ENCODE results near the gene MPG. TPM values are rescaled to one million over a fixed set of nuclear protein-coding genes. Genes with fewer than 3 reads are reported as not detected.

MPG gene
- total and polyA plus RNA-seq, 10 donors: 34.8 to 122 (median 69.9) TPM

GRCh38 chr16:56231-56927 lies 21.6 kb upstream of the MPG start:
- Histone ChIP-seq H3K4me1 (peaks cover 11 to 36% (median 26%) of the 10 kb centered on the region in 6 donors), H3K27me3 (replicated peaks in 1 of 7) (no peaks in the 10 kb centered on the region), H3K36me3 (peaks cover 0 to 60% (median 30%) of the 10 kb centered on the region in 6 donors), H3K4me3 (no peak overlapping the region), H3K9me3 (no peaks in the 10 kb centered on the region), H3K27ac (no peak overlapping the region)
- intact Hi-C loops (cut with DNase I; ENCODE audit: low total_unique reads): no loop called here
- peak; percentile 73 for DNase-seq
- TF ChIP-seq CTCF (IDR thresholded peaks at IDR 0.05 in 8 of 11, conservative IDR thresholded peaks at IDR 0.05 in 3 of 11) (no peak), POLR2A (IDR thresholded peaks at IDR 0.05) (no peak), POLR2AphosphoS5 (IDR thresholded peaks at IDR 0.05) (no peak)
- WGBS, 5 donors: 90 to 97% (median 93%) methylated on average over 14 to 17 of the region's 17 CpGs

GRCh38 chr16:57711-58110 lies 20.3 kb upstream of the MPG start:
- TF ChIP-seq POLR2A (IDR thresholded peaks at IDR 0.05) (no peak), CTCF (IDR thresholded peaks at IDR 0.05 in 8 of 11, conservative IDR thresholded peaks at IDR 0.05 in 3 of 11) (no peak), POLR2AphosphoS5 (IDR thresholded peaks at IDR 0.05) (no peak)
- Histone ChIP-seq H3K4me3 (no peak overlapping the region), H3K4me1 (peaks cover 6 to 23% (median 15%) of the 10 kb centered on the region in 6 donors), H3K9me3 (no peaks in the 10 kb centered on the region), H3K27me3 (replicated peaks in 1 of 7) (no peaks in the 10 kb centered on the region), H3K36me3 (peaks cover 0 to 71% (median 30%) of the 10 kb centered on the region in 6 donors), H3K27ac (no peak overlapping the region)
- intact Hi-C loops (cut with DNase I; ENCODE audit: low total_unique reads): no loop called here
- DNase-seq: no peak
- whole genome bisulfite sequencing, 5 donors: 80 to 86% (median 83%) methylated on average over 7 to 8 of the region's 8 CpGs

GRCh38 chr16:58491-59439 lies 19.3 kb upstream of the MPG start:
- 75 to 93% (median 87%) methylated on average over 24 to 29 of the region's 29 CpGs for whole genome bisulfite sequencing, 5 donors
- Histone ChIP-seq H3K4me1 (peaks cover 5 to 19% (median 12%) of the 10 kb centered on the region in 6 donors), H3K36me3 (peaks cover 0 to 80% (median 33%) of the 10 kb centered on the region in 6 donors), H3K27ac (no peak overlapping the region), H3K27me3 (replicated peaks in 1 of 7) (no peaks in the 10 kb centered on the region), H3K4me3 (no peak overlapping the region), H3K9me3 (no peaks in the 10 kb centered on the region)
- intact Hi-C loops (cut with DNase I; ENCODE audit: low total_unique reads): no loop called here
- peak; percentile 71 for DNase-seq
- TF ChIP-seq CTCF (IDR thresholded peaks at IDR 0.05 in 8 of 11, conservative IDR thresholded peaks at IDR 0.05 in 3 of 11): no peak
- peak in 1 of 3 donors; percentile 37 for TF ChIP-seq POLR2AphosphoS5 (IDR thresholded peaks at IDR 0.05)
- no peak for TF ChIP-seq POLR2A (IDR thresholded peaks at IDR 0.05)
